HepG2 (cell line): ENCODE data around the gene CEP68. TPM values are rescaled to one million over a fixed set of nuclear protein-coding genes. Genes with fewer than 3 reads are reported as not detected.
A peak's percentile ranks its signal among the peaks of the same experiment; 100 is the strongest.

Source experiments
- FUBP1 ChIP-seq: sonication (generic); formaldehyde crosslinking; IDR thresholded peaks from 2 replicates; pipeline ENCODE4 v1.5.1; 2020; ENCODE audit warnings: missing genetic modification reagents, mild to moderate bottlenecking, borderline replicate concordance
- NFE2 ChIP-seq: sonication (generic); formaldehyde crosslinking; IDR thresholded peaks from 2 replicates; pipeline ENCODE4 v1.4.0; 2020; ENCODE audit warnings: missing genetic modification reagents
- PHF8 ChIP-seq: sonication (generic); formaldehyde crosslinking; IDR thresholded peaks from 2 replicates; pipeline ENCODE4 v1.5.0; 2020; ENCODE audit warnings: missing genetic modification reagents
- ZNF362 ChIP-seq: sonication (generic); formaldehyde crosslinking; IDR thresholded peaks from 2 replicates; pipeline ENCODE4 v1.4.0; 2020; ENCODE audit warnings: missing genetic modification reagents, mild to moderate bottlenecking, borderline replicate concordance
- ZNF614 ChIP-seq: IDR thresholded peaks from 2 replicates; pipeline ENCODE4 v1.6.1; 2018; ENCODE audit warnings: missing biosample characterization, missing genetic modification reagents, inconsistent platforms, borderline replicate concordance
- polyA plus RNA-seq, 8 experiments: library from polyadenylated mRNA; depleted of rRNA in 3 of 8; stranded (reverse) in 7 of 8; unstranded in 1 of 8; fragments of >200 nt; fragmentation: Illumina TruSeq in 4 of 8; extraction: Trizol in 4 of 8; gene quantifications; 2 replicates each; pipeline versions ENCODE4 v1.2.1 to v1.2.3, GENCODE V29; 2011 to 2016; ENCODE audit warnings: low read depth in 4 of 8, missing spikeins in 1 of 8, mixed read lengths in 1 of 8; ENCODE audit not compliant: insufficient read depth in 1 of 8
- total RNA-seq, 5 experiments: library from RNA; depleted of rRNA; stranded (reverse); fragments of >200 nt; fragmentation: Illumina TruSeq; extraction: Trizol; gene quantifications; 2 replicates each; pipeline ENCODE4 v1.2.3, GENCODE V29; 2016; ENCODE audit warnings: low read depth in 1 of 5
- TF ChIP-seq, protein P1 (sequence below): sonication (generic); formaldehyde crosslinking; IDR thresholded peaks from 2 replicates; pipeline ENCODE4 v1.4.0; 2020; ENCODE audit warnings: mild to moderate bottlenecking, missing genetic modification reagents
- TF ChIP-seq, protein P2 (sequence below): sonication (generic); formaldehyde crosslinking; conservative IDR thresholded peaks from 2 replicates; pipeline ENCODE4 v1.8.1; 2023; ENCODE audit warnings: missing genetic modification reagents
- TF ChIP-seq, protein P3 (sequence below): sonication (generic); formaldehyde crosslinking; IDR thresholded peaks from 2 replicates; pipeline ENCODE4 v1.4.0; 2020; ENCODE audit warnings: missing genetic modification reagents

Gene CEP68
- total and polyA plus RNA-seq, 2 of the 13 experiments (the other 11 are each of a cell fraction or from before 2014, with no cell fraction given): 5.7 to 9.3 TPM

DNA sequence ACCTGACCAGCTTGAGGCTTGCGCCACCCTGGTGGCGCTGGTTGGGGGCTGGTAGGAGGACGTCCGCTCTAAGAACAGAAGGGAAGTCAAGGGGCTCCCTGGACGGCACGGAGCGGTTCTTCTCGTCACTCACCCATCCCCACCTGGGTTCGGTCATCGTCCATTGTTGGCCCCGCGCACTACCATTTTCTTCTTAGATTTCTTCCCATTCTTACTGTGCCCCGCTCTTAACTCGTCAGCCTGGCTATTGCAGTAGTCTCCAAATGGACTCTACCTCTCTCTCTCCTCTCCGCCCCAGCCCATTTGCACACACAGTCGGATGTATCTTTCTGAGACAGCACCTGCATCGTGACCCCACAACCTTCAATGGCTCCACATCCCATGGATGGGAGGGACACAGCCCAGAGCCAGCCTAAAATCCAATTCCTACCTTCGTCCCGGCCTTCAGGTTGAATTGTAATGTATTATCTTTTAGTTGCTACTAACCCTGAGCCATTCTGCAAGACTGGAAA is 74.5 kb downstream of the CEP68 start (continued):
- TF ChIP-seq FUBP1 (CRISPR knock-in tag) (0 out of 2 replicates have a peak, but pooled peaks have one; percentile 78), ZNF362 (CRISPR knock-in tag) (no peak), PHF8 (CRISPR knock-in tag) (0 out of 2 replicates have a peak, but pooled peaks have one; percentile 1), NFE2 (CRISPR knock-in tag) (no peak), ZNF614 (CRISPR knock-in tag) (0 out of 2 replicates have a peak, but pooled peaks have one; percentile 16)
- TF ChIP-seq, protein P1, sequence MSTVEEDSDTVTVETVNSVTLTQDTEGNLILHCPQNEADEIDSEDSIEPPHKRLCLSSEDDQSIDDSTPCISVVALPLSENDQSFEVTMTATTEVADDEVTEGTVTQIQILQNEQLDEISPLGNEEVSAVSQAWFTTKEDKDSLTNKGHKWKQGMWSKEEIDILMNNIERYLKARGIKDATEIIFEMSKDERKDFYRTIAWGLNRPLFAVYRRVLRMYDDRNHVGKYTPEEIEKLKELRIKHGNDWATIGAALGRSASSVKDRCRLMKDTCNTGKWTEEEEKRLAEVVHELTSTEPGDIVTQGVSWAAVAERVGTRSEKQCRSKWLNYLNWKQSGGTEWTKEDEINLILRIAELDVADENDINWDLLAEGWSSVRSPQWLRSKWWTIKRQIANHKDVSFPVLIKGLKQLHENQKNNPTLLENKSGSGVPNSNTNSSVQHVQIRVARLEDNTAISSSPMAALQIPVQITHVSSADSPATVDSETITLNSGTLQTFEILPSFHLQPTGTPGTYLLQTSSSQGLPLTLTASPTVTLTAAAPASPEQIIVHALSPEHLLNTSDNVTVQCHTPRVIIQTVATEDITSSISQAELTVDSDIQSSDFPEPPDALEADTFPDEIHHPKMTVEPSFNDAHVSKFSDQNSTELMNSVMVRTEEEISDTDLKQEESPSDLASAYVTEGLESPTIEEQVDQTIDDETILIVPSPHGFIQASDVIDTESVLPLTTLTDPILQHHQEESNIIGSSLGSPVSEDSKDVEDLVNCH (CRISPR knock-in tag): no peak
- TF ChIP-seq, protein P2, sequence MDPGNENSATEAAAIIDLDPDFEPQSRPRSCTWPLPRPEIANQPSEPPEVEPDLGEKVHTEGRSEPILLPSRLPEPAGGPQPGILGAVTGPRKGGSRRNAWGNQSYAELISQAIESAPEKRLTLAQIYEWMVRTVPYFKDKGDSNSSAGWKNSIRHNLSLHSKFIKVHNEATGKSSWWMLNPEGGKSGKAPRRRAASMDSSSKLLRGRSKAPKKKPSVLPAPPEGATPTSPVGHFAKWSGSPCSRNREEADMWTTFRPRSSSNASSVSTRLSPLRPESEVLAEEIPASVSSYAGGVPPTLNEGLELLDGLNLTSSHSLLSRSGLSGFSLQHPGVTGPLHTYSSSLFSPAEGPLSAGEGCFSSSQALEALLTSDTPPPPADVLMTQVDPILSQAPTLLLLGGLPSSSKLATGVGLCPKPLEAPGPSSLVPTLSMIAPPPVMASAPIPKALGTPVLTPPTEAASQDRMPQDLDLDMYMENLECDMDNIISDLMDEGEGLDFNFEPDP: no peak
- TF ChIP-seq, protein P3, sequence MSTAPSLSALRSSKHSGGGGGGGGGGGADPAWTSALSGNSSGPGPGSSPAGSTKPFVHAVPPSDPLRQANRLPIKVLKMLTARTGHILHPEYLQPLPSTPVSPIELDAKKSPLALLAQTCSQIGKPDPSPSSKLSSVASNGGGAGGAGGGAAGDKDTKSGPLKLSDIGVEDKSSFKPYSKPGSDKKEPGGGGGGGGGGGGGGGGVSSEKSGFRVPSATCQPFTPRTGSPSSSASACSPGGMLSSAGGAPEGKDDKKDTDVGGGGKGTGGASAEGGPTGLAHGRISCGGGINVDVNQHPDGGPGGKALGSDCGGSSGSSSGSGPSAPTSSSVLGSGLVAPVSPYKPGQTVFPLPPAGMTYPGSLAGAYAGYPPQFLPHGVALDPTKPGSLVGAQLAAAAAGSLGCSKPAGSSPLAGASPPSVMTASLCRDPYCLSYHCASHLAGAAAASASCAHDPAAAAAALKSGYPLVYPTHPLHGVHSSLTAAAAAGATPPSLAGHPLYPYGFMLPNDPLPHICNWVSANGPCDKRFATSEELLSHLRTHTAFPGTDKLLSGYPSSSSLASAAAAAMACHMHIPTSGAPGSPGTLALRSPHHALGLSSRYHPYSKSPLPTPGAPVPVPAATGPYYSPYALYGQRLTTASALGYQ (CRISPR knock-in tag): peak; percentile 43; the same call in 1 of the 2 replicates
